GM19463 (cell line): ENCODE results near the gene C13orf42.

Experiments
- ATAC-seq: cut with Tn5 transposase; IDR thresholded peaks from one replicate; pipeline ENCODE4 v1.9.1; 2021; ENCODE audit warnings: mild to moderate bottlenecking, moderate library complexity; ENCODE audit not compliant: unreplicated experiment

Gene C13orf42

DNA sequence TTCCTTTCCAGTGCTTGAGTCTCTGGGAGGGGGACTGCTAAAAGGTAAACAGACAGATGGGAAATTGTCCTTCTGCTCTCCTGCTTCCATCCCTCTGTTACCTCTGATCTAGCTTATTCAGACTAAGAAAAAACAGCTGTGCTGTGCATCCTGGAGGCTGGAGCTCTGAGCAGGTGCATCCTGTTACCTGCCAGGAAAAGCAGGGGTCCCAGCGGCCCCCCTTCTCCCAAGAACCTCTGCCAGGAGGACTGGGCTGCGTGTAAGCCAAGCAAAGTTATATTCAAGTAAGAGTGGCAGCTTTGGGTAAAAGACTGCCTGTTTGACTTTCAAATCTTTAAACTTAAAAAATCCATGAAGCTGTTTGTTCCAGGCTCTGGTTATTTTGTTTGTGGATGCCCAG is 75.1 kb downstream of the C13orf42 start:
- ATAC-seq = no peak

DNA sequence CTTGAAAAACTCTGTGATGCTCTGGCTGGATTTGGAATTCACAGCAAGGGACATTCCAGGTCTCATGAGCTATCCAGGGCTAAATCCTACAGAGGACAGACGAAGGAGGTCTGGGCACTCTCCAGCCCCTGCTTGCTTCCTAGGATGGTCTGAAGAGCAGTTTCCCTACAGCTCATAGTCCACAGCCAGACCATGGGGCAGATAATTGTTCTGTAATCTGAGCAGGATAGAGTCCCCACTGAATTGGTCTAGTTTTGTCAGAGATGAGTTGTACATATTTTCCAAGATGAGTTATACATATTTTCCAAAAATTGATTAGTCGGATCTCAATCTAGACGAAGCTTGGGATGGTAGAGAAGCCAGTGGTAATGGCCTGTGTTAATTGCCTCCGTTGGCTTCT is 75.6 kb downstream of the C13orf42 start:
- ATAC-seq = no peak

DNA sequence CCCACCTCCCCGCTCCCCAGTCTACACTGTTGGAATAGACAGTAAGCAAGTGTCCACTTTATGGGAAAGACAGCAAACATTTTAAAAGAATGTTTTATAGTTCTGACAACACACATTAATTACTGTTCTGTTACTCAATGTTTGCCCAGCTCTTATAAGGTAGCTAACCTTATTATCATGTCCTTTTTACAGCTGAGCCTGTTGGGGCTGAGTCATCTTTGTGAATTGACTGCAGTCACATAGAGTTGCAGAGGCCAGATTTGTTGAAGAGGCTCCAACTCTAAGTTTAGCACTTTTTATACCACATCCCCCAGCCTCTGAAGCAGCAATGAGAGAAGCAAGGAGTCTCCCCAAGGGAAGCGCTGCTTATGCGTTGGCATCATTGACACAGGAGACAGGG is 76.2 kb downstream of the C13orf42 start:
- ATAC-seq = no peak

DNA sequence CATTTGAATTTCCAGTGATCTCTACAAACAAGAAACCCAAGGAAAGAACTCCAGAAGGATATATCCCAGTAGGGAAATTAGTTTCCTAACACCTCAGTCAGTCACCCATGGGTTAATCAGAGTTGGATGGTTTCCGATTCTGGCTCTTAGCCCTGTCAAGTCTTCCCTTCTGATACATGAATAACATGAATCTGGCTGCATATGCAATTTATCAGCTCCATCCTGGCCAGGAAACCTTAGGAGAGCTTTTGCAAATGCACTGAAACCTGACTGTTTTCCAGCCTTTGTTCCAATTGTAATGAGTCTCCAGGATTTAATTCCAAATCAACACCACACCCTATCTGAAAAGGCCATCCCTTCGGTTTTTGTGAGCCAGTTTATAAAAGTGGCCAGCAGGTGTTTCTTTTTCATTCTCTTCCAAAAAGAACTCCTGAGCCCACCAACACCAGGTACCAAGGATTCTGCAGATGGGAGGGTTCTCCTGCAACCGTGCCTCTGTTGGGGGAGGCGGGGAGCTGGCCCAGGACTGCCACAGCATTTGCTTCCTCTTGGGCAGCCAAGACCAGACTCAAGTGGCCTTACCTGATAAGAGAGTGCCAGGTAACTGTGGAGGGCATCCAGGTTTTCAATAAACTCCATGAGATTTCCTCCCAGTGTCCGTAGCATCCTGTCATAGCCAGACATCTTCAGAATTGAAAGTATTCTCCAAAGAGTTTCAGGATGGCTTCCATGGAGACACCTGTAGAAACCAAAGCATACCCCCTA is 77.5 kb downstream of the C13orf42 start:
- ATAC-seq = no peak

DNA sequence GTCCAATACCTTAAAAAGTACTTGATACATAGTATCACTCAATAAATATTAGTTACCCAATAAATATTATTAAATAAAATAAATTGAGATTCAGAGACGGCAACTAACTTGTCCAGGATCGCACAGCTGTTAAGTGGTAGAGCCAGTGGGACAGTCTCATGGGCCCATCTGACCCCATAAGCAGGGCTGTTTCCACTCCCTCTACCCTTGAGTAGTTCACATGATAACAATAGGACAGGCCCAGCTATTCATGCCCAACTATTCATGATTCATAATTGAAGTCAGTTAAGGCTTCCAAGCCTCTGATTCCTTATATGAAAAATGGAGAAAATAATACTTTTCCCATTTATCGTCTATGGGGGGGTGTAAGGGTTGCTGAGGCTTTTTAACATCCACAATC is 78.2 kb downstream of the C13orf42 start:
- no peak for ATAC-seq
